GM21390 (cell line): ENCODE data around the gene SLC26A2.
"Not testable (repeated sequence)": the region's sequence is repeated elsewhere in the genome, so short reads cannot be mapped to it uniquely, and the experiment has no call there.

Source experiments
- ATAC-seq: cut with Tn5 transposase; IDR thresholded peaks from one replicate; pipeline ENCODE4 v1.9.1; 2021; ENCODE audit not compliant: unreplicated experiment

Gene SLC26A2

GRCh38 chr5:150000990-150001659, 40.6 kb downstream of the SLC26A2 start:
- ATAC-seq: peak; percentile 15

GRCh38 chr5:150001660-150002486, 41.3 kb downstream of the SLC26A2 start:
- ATAC-seq: peak; percentile 53

- no peak for ATAC-seq
Measured at GRCh38 chr5:150006318-150006717, 45.8 kb downstream of the SLC26A2 start.

GRCh38 chr5:150007050-150007449, 46.5 kb downstream of the SLC26A2 start:
- ATAC-seq: no peak

GRCh38 chr5:150009671-150010387, 49.3 kb downstream of the SLC26A2 start:
- ATAC-seq: no peak

- no peak for ATAC-seq
Measured at GRCh38 chr5:150013931-150014330, 53.4 kb downstream of the SLC26A2 start.

- ATAC-seq: no peak
Measured at GRCh38 chr5:150014456-150014855, 53.9 kb downstream of the SLC26A2 start.

- ATAC-seq: no peak
Measured at GRCh38 chr5:150015415-150015814, 54.9 kb downstream of the SLC26A2 start.

- ATAC-seq: no peak
Measured at GRCh38 chr5:150016537-150016936, 56.0 kb downstream of the SLC26A2 start.

GRCh38 chr5:150017226-150018005, 56.9 kb downstream of the SLC26A2 start:
- ATAC-seq: no peak

GRCh38 chr5:150020249-150020648, 59.7 kb downstream of the SLC26A2 start:
- no peak for ATAC-seq

GRCh38 chr5:150021491-150022157, 61.1 kb downstream of the SLC26A2 start:
- ATAC-seq: no peak

GRCh38 chr5:150022158-150022531, 61.6 kb downstream of the SLC26A2 start:
- ATAC-seq: no peak

- ATAC-seq: no peak
Measured at GRCh38 chr5:150022681-150023080, 62.1 kb downstream of the SLC26A2 start.

GRCh38 chr5:150023136-150023535, 62.6 kb downstream of the SLC26A2 start:
- no peak for ATAC-seq

- ATAC-seq: no peak
Measured at GRCh38 chr5:150024346-150024984, 63.9 kb downstream of the SLC26A2 start.

- ATAC-seq: no peak
Measured at GRCh38 chr5:150026682-150027172, 66.2 kb downstream of the SLC26A2 start.

GRCh38 chr5:150028047-150028446, 67.5 kb downstream of the SLC26A2 start:
- ATAC-seq: not testable (repeated sequence)

- ATAC-seq: no peak
Measured at GRCh38 chr5:150033334-150033733, 72.8 kb downstream of the SLC26A2 start.

- ATAC-seq: no peak
Measured at GRCh38 chr5:150034662-150035061, 74.1 kb downstream of the SLC26A2 start.
